Effector memory CD8-positive, alpha-beta T cell (primary cell): Measurements from ENCODE around the gene PPCS.
"Not testable (repeated sequence)": the region's sequence is repeated elsewhere in the genome, so short reads cannot be mapped to it uniquely, and the experiment has no call there.

Source experiments
- ATAC-seq: fragments of 150-1000 bp; cut with Tn5 transposase; replicated peaks from 2 replicates; pipeline ENCODE4 v1.10.0; 2021; ENCODE audit warnings: mild to moderate bottlenecking, moderate library complexity
- DNase-seq, 3 experiments: peaks; one replicate each; pipeline ENCODE4 v3.0.0; 2021
- H3K27ac Mint-ChIP-seq, 2 donors: one replicate each; pipeline ENCODE4 v1.8.0; 2022; ENCODE audit warnings: mild to moderate bottlenecking in 2 of 2, mixed read lengths in 2 of 2, moderate library complexity in 2 of 2
- H3K27me3 Mint-ChIP-seq, 2 donors: one replicate each; pipeline ENCODE4 v1.8.0; 2022; ENCODE audit warnings: mixed read lengths in 2 of 2
- H3K36me3 Mint-ChIP-seq: one replicate; pipeline ENCODE4 v1.8.0; 2022; ENCODE audit warnings: mild to moderate bottlenecking, moderate library complexity, mixed read lengths; ENCODE audit not compliant: insufficient read depth
- H3K4me1 Mint-ChIP-seq, 2 donors: one replicate each; pipeline ENCODE4 v1.8.0; 2022; ENCODE audit warnings: low read depth in 2 of 2, mixed read lengths in 2 of 2
- H3K4me3 Mint-ChIP-seq, 2 donors: one replicate each; pipeline ENCODE4 v1.8.0; 2022; ENCODE audit warnings: mild to moderate bottlenecking in 2 of 2, mixed read lengths in 2 of 2, moderate library complexity in 2 of 2
- H3K9me3 Mint-ChIP-seq, 2 donors: one replicate each; pipeline ENCODE4 v1.8.0; 2022; ENCODE audit warnings: mixed read lengths in 2 of 2

Gene PPCS

GRCh38 chr1:42462828-42463763 lies 6.8 kb downstream of the PPCS start, which contains the start of gene CCDC30:
CCDC30 (plus strand) TSS chr1:42463286; CDS start chr1:42480552, 17,266 bp downstream.
- peak; percentile 93 to 96 (median 95) for DNase-seq
- H3K36me3 Mint-ChIP-seq = peaks cover 47% of the 10 kb centered on the region
- H3K27ac Mint-ChIP-seq = peak within 1 kb of the TSS; percentile 96 to 97
- H3K4me3 Mint-ChIP-seq = peak within 1 kb of the TSS; percentile 83 to 85
- peak; percentile 93 for ATAC-seq
- H3K4me1 Mint-ChIP-seq = peaks cover 17 to 32% of the 10 kb centered on the region in 2 donors
- H3K27me3 Mint-ChIP-seq = peaks cover 0 to 5% of the 10 kb centered on the region in 2 donors
- H3K9me3 Mint-ChIP-seq = no peaks in the 10 kb centered on the region

DNA sequence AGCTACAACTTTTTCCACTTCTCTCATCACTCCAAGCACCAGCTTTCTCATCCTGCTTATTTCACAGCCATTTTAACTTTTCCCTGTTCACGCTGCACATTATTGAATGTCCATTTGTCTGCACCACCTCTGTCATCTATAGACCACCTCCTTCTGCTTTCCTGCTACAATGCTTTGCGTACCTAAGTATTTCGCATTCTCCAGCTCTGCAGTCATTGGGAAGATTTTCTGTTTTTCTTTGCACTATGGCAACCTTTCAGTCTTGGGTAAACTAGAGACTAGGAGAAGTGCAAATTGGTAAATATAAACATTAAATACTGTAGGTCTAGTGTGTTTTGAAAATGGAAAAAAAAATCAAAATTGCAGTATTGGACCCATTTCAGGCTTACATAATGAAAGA lies 7.6 kb downstream of the PPCS start:
- H3K4me1 Mint-ChIP-seq = peaks cover 16 to 28% of the 10 kb centered on the region in 2 donors
- H3K27ac Mint-ChIP-seq = peak overlapping the region; percentile 96 to 97
- DNase-seq = no peak
- H3K4me3 Mint-ChIP-seq = peak overlapping the region; percentile 83 to 85
- H3K27me3 Mint-ChIP-seq = peaks cover 0 to 5% of the 10 kb centered on the region in 2 donors
- peaks cover 39% of the 10 kb centered on the region for H3K36me3 Mint-ChIP-seq
- ATAC-seq = no peak
- no peaks in the 10 kb centered on the region for H3K9me3 Mint-ChIP-seq

GRCh38 chr1:42466030-42466429 lies 9.7 kb downstream of the PPCS start:
- Mint-ChIP-seq H3K27me3 (peaks cover 0 to 5% of the 10 kb centered on the region in 2 donors), H3K36me3 (peaks cover 27% of the 10 kb centered on the region), H3K9me3 (no peaks in the 10 kb centered on the region), H3K27ac (no peak overlapping the region), H3K4me3 (no peak overlapping the region), H3K4me1 (peaks cover 13 to 19% of the 10 kb centered on the region in 2 donors)
- DNase-seq (no peak), ATAC-seq (no peak)

DNA sequence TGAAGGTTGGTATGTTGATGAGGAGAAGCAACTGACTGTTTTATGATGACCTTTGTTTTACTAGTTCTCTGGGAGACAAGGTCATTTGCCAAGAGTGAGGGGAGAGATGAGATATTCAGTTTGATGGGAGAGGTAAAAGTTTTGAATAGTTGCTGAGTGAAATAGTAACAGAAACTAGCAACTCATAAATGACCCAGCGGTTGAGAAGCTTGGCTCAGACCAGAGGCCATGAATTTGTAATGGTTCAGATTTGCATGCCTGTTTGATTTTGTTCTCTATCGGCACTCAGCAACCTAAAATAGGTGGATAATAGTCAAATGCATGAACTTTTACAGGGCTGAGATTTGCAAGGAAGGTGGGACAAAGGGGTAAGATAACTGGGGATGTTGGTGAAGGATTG lies 13.4 kb downstream of the PPCS start:
- Mint-ChIP-seq H3K4me1 (no peaks in the 10 kb centered on the region), H3K27me3 (peaks cover 0 to 5% of the 10 kb centered on the region in 2 donors), H3K36me3 (no peaks in the 10 kb centered on the region), H3K9me3 (no peaks in the 10 kb centered on the region), H3K4me3 (no peak overlapping the region), H3K27ac (no peak overlapping the region)
- DNase-seq (no peak), ATAC-seq (no peak)

DNA sequence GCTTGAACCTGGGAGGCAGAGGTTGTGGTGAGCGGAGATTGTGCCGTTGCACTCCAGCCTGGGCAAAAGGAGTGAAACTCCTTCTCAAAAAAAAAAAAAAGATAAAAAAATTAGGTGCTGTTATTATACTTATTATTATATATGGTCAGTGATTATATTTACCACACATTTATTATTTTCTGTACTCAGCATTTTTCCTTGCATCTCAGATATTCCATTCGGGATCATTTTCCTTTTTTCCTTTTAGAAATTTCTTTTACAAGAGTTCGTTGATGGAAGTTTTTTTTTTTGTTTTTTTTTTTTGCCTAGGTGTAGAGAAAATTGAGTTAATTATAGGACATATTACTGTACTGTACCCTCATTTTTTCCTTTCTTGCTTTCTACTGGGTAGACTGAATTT lies 20.3 kb downstream of the PPCS start:
- no peak overlapping the region for H3K4me3 Mint-ChIP-seq
- H3K36me3 Mint-ChIP-seq = no peaks in the 10 kb centered on the region

DNA sequence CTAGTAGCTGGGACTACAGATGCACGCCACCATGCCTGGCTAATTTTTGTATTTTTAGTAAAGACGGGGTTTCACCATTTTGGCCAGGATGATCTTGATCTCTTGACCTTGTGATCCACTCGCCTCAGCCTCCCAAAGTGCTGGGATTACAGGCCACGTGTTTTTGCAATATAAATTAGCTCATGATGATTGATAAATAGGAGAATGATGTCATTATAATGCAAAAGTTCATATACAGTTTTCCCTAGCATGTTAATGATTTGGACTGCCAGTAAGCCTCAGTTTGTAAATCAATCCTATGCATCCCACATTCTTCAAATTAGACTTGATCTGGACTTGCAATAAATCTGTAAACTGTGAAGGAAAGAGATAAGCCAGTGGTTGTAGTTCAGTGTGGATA lies 21.0 kb downstream of the PPCS start:
- H3K4me3 Mint-ChIP-seq, H3K27me3 Mint-ChIP-seq, H3K27ac Mint-ChIP-seq, ATAC-seq, H3K9me3 Mint-ChIP-seq, H3K36me3 Mint-ChIP-seq, DNase-seq, H3K4me1 Mint-ChIP-seq: not testable (repeated sequence)

More for the DNA sequence above, 20.3 kb downstream of the PPCS start:
- no peak for ATAC-seq
- DNase-seq = no peak
- H3K4me1 Mint-ChIP-seq = no peaks in the 10 kb centered on the region
- H3K27me3 Mint-ChIP-seq = no peaks in the 10 kb centered on the region
- no peak overlapping the region for H3K27ac Mint-ChIP-seq
- H3K9me3 Mint-ChIP-seq = no peaks in the 10 kb centered on the region

DNA sequence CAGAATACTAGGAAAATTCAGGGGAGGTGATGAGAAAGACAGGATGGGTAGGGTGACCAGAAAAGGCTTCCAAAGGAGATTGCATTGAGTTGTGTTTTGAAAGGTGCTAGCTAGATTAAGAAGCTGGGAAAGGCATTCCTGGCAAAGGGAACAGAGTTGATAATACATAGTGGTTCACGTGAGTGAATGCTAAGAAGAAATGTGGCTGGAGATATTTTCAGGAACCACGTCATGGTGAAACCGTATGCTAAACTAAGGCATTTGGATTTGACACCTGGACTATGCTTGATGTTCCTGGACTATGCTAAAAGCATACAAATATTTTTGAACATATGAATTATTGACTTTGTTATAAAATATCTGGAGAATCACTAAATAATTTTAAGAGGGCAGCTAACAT lies 21.4 kb downstream of the PPCS start:
- H3K9me3 Mint-ChIP-seq = no peaks in the 10 kb centered on the region
- DNase-seq (no peak), ATAC-seq (no peak)
- H3K36me3 Mint-ChIP-seq = no peaks in the 10 kb centered on the region
- no peak overlapping the region for H3K27ac Mint-ChIP-seq
- H3K27me3 Mint-ChIP-seq = no peaks in the 10 kb centered on the region
- H3K4me3 Mint-ChIP-seq = no peak overlapping the region
- H3K4me1 Mint-ChIP-seq = no peaks in the 10 kb centered on the region

- Mint-ChIP-seq H3K27ac (no peak overlapping the region), H3K9me3 (no peaks in the 10 kb centered on the region), H3K36me3 (peaks cover 3% of the 10 kb centered on the region), H3K4me1 (no peaks in the 10 kb centered on the region), H3K4me3 (no peak overlapping the region), H3K27me3 (no peaks in the 10 kb centered on the region)
- ATAC-seq (no peak), DNase-seq (no peak)
Measured at GRCh38 chr1:42479621-42480020, 23.3 kb downstream of the PPCS start.

- H3K9me3 Mint-ChIP-seq = no peaks in the 10 kb centered on the region
- no peak overlapping the region for H3K4me3 Mint-ChIP-seq
- no peaks in the 10 kb centered on the region for H3K4me1 Mint-ChIP-seq
- H3K27ac Mint-ChIP-seq = no peak overlapping the region
- H3K27me3 Mint-ChIP-seq = no peaks in the 10 kb centered on the region
- DNase-seq (no peak), ATAC-seq (no peak)
- peaks cover 3% of the 10 kb centered on the region for H3K36me3 Mint-ChIP-seq
Measured at GRCh38 chr1:42480921-42481320, 24.6 kb downstream of the PPCS start.

DNA sequence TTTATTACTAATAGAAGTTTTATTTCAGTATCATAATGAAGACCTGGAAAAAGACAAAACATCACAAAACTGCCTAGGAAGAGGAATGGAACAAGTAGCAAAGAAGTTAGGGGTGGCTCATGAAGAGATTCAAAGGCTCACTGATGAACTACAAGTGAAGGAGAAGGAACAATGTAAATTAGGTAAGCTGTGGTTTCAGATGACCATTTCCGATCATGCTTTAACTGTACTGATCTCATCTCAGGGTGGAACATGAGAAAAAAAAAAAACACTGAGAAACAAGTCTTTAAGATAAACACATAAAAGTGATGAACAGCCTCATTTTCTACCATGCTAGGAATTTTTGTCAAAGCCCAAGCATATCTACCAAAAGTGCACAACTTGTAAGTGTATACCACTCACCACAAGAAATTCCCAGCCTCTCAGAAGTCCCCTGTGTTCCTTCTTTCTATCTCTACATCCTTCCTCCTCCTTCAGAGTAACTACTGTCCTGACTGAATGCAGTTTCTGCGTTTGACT lies 26.4 kb downstream of the PPCS start:
- no peak overlapping the region for H3K4me3 Mint-ChIP-seq
- H3K9me3 Mint-ChIP-seq = no peaks in the 10 kb centered on the region
- DNase-seq = no peak
- no peaks in the 10 kb centered on the region for H3K4me1 Mint-ChIP-seq
- no peaks in the 10 kb centered on the region for H3K27me3 Mint-ChIP-seq
- H3K27ac Mint-ChIP-seq = no peak overlapping the region
- no peak for ATAC-seq
- H3K36me3 Mint-ChIP-seq = peaks cover 3% of the 10 kb centered on the region

- no peak for ATAC-seq
- H3K27me3 Mint-ChIP-seq = no peaks in the 10 kb centered on the region
Measured at GRCh38 chr1:42484382-42484781, 28.0 kb downstream of the PPCS start.

DNA sequence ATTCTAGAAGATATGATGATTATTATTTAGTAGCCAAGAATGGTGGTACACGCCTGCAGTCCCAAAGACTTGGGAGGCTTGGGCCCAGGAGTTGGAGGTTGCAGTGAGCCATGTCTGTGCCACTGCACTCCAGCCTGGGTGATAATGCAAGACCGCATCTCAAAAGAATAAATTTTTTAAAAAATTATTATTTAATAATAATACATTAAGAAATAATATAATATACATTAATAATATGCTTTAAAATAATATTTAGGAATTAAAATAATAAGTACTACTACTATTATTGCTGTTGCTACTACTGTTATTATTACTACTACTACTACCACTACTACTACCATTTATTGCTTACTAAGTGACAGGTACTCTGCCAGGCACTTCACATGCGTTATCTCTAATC lies 33.9 kb downstream of the PPCS start:
- Mint-ChIP-seq H3K9me3 (no peaks in the 10 kb centered on the region), H3K4me3 (no peak overlapping the region), H3K4me1 (no peaks in the 10 kb centered on the region), H3K36me3 (no peaks in the 10 kb centered on the region), H3K27me3 (no peaks in the 10 kb centered on the region), H3K27ac (no peak overlapping the region)
- DNase-seq (no peak), ATAC-seq (no peak)

More at GRCh38 chr1:42484382-42484781, 28.0 kb downstream of the PPCS start:
- H3K27ac Mint-ChIP-seq = no peak overlapping the region
- no peak overlapping the region for H3K4me3 Mint-ChIP-seq
- H3K9me3 Mint-ChIP-seq = no peaks in the 10 kb centered on the region
- H3K36me3 Mint-ChIP-seq = peaks cover 3% of the 10 kb centered on the region
- H3K4me1 Mint-ChIP-seq = no peaks in the 10 kb centered on the region
- no peak for DNase-seq

GRCh38 chr1:42502031-42502430 lies 45.7 kb downstream of the PPCS start:
- H3K4me1 Mint-ChIP-seq, H3K27ac Mint-ChIP-seq, ATAC-seq, H3K4me3 Mint-ChIP-seq, H3K36me3 Mint-ChIP-seq, H3K9me3 Mint-ChIP-seq, H3K27me3 Mint-ChIP-seq, DNase-seq: not testable (repeated sequence)

DNA sequence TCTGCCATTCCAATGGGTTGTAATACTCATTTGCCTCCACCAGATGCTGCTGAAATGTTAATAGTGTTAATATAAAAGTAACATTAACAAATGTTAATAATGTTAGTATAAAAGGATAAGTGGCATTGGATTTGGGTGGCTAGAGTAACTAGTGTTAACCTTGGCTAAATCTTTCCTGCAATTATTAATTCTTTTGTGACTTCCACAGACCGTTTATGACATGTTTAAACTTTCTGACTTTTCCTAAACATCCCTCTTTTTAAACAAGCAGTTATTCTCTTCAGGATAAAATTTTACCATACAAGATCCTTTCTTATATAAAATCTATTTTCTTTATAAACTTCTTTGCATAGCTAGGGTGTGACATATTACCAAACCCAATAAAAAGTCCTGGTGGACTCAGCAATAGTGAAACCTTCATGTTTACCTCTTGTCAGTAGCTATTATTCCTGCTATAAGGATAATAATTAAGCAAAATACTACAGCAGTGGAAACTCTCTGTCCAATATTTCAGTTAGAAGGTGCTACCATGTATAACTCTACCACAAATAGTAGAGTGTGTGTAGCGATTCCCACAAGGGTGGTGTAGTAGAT lies 48.3 kb downstream of the PPCS start:
- Mint-ChIP-seq H3K27me3 (no peaks in the 10 kb centered on the region), H3K36me3 (peaks cover 11% of the 10 kb centered on the region)
- no peak for ATAC-seq

More for the DNA sequence above, 48.3 kb downstream of the PPCS start:
- Mint-ChIP-seq H3K4me3 (no peak overlapping the region), H3K27ac (no peak overlapping the region), H3K4me1 (no peaks in the 10 kb centered on the region), H3K9me3 (no peaks in the 10 kb centered on the region)
- no peak for DNase-seq
